H1 (cell line): ENCODE measurements around the gene CACNA1C. TPM values are rescaled to one million over a fixed set of nuclear protein-coding genes. Genes with fewer than 3 reads are reported as not detected.

Experiments used
- CTCF ChIA-PET: fragments of 300-600 bp; sonication (Branson Sonifier 250); formaldehyde crosslinking; loops from one replicate; lab custom pipeline; 2021; ENCODE audit not compliant: partially characterized antibody; lab: Charles Lee
- POLR2A ChIA-PET: fragments of 300-600 bp; sonication (Branson Sonifier 250); formaldehyde crosslinking; loops from one replicate; lab custom pipeline; 2021; ENCODE audit warnings: inconsistent platforms; ENCODE audit not compliant: partially characterized antibody; lab: Charles Lee
- DNase-seq, 2 experiments: peaks; one replicate each; pipeline versions ENCODE4 v3.0.0 to v3.0.0-alpha.2; 2010 to 2022; ENCODE audit warnings: low spot score in 2 of 2, low read depth in 1 of 2, mixed read lengths in 1 of 2
- FAIRE-seq: peaks from 2 replicates; lab custom pipeline; 2011; peaks lifted over from hg19 to GRCh38; lab: Jason Lieb, UNC
- H2AFZ ChIP-seq: 2 replicates; pipeline ENCODE4 v1.8.1; 2012; ENCODE audit warnings: low read length, inconsistent platforms
- H2AK5ac ChIP-seq: 2 replicates; pipeline ENCODE4 v1.6.1; 2013; ENCODE audit warnings: low read depth, low read length
- H2BK120ac ChIP-seq: replicated peaks from 2 replicates; pipeline ENCODE3; 2013; ENCODE audit warnings: low read depth, low read length, inconsistent platforms
- H2BK12ac ChIP-seq: 2 replicates; pipeline ENCODE4 v1.6.1; 2013; ENCODE audit warnings: low read depth, low read length
- H2BK15ac ChIP-seq: 2 replicates; pipeline ENCODE4 v1.6.1; 2013; ENCODE audit warnings: low read length
- H2BK20ac ChIP-seq: 2 replicates; pipeline ENCODE4 v1.6.1; 2013; ENCODE audit warnings: low read length
- H2BK5ac ChIP-seq: 2 replicates; pipeline ENCODE4 v1.6.1; 2013; ENCODE audit warnings: low read depth, low read length
- H3K14ac ChIP-seq: 2 replicates; pipeline ENCODE4 v1.6.1; 2013; ENCODE audit warnings: inconsistent platforms; ENCODE audit not compliant: insufficient read length
- H3K18ac ChIP-seq: 2 replicates; pipeline ENCODE4 v1.6.1; 2013; ENCODE audit warnings: low read length; ENCODE audit errors: extremely low read depth
- H3K23ac ChIP-seq: 2 replicates; pipeline ENCODE4 v1.6.1; 2013; ENCODE audit warnings: inconsistent platforms; ENCODE audit not compliant: insufficient read length
- H3K23me2 ChIP-seq: 2 replicates; pipeline ENCODE4 v1.6.1; 2013; ENCODE audit warnings: low read depth, low read length
- H3K27ac ChIP-seq: 2 replicates; pipeline ENCODE4 v1.6.1; 2011; ENCODE audit warnings: low read depth, low read length, inconsistent platforms
- H3K27me3 ChIP-seq, 4 experiments: replicated peaks in 1 of 4; 1 replicate in 1 of 4; 2 replicates in 3 of 4; pipeline versions ENCODE4 v1.6.1 to v1.8.1; 2011 to 2013; ENCODE audit warnings: low read length in 3 of 4, mild to moderate bottlenecking in 3 of 4, inconsistent platforms in 2 of 4, mixed read lengths in 2 of 4, moderate library complexity in 1 of 4; ENCODE audit not compliant: control insufficient read depth in 3 of 4, insufficient read depth in 3 of 4; ENCODE audit errors: extremely low read depth in 1 of 4
- H3K36me3 ChIP-seq, 4 experiments: 2 replicates each; pipeline versions ENCODE4 v1.6.1 to v1.8.1; 2011 to 2013; ENCODE audit warnings: mild to moderate bottlenecking in 4 of 4, low read length in 3 of 4, moderate library complexity in 2 of 4, control low read depth in 1 of 4, inconsistent platforms in 1 of 4; ENCODE audit not compliant: insufficient read depth in 4 of 4, control insufficient read depth in 2 of 4
- H3K4ac ChIP-seq: replicated peaks from 2 replicates; pipeline ENCODE3; 2013; ENCODE audit warnings: low read length, low read depth, mixed read lengths, inconsistent platforms; ENCODE audit not compliant: insufficient read length
- H3K4me1 ChIP-seq, 4 experiments: replicated peaks in 1 of 4; 1 replicate in 1 of 4; 2 replicates in 3 of 4; pipeline versions ENCODE4 v1.6.1 to v1.8.1; 2011 to 2013; ENCODE audit warnings: low read length in 3 of 4, inconsistent platforms in 2 of 4, mixed read lengths in 1 of 4; ENCODE audit not compliant: insufficient read depth in 4 of 4, control insufficient read depth in 3 of 4
- H3K4me2 ChIP-seq, 2 experiments: 2 replicates each; pipeline versions ENCODE4 v1.6.1 to v1.8.1; 2011 to 2013; ENCODE audit warnings: low read depth in 2 of 2, low read length in 2 of 2, control low read depth in 1 of 2, inconsistent platforms in 1 of 2, mild to moderate bottlenecking in 1 of 2; ENCODE audit not compliant: insufficient read depth in 1 of 2
- H3K4me3 ChIP-seq, 4 experiments: fragments of 200-600, 300-600 bp in 1 of 4; sonication (generic), shearing (Covaris generic), sonication (Bioruptor Twin) in 1 of 4; 2 replicates each; pipeline versions ENCODE4 v1.5.1 to v1.8.1; 2011 to 2016; ENCODE audit warnings: low read length in 4 of 4, low read depth in 3 of 4, control low read depth in 2 of 4, inconsistent platforms in 2 of 4, mild to moderate bottlenecking in 2 of 4, mixed read lengths in 1 of 4, moderate library complexity in 1 of 4; ENCODE audit not compliant: insufficient read depth in 2 of 4; ENCODE audit errors: extremely low read depth in 1 of 4
- H3K56ac ChIP-seq: replicated peaks from 2 replicates; pipeline ENCODE3; 2013; ENCODE audit warnings: low read depth, mild to moderate bottlenecking, mixed read lengths, low read length, inconsistent platforms; ENCODE audit not compliant: insufficient read length
- H3K79me1 ChIP-seq: 2 replicates; pipeline ENCODE4 v1.6.1; 2013; ENCODE audit warnings: low read depth, low read length, control low read depth
- H3K79me2 ChIP-seq, 2 experiments: 2 replicates each; pipeline versions ENCODE4 v1.6.1 to v1.8.1; 2012 to 2013; ENCODE audit warnings: low read length in 2 of 2, mild to moderate bottlenecking in 2 of 2, inconsistent platforms in 1 of 2; ENCODE audit not compliant: insufficient read depth in 2 of 2, control insufficient read depth in 1 of 2
- H3K9ac ChIP-seq, 4 experiments: replicated peaks in 1 of 4; 1 replicate in 1 of 4; 2 replicates in 3 of 4; pipeline versions ENCODE4 v1.6.1 to v1.8.1; 2011 to 2013; ENCODE audit warnings: low read depth in 3 of 4, low read length in 3 of 4, control low read depth in 2 of 4, mild to moderate bottlenecking in 2 of 4, moderate library complexity in 2 of 4, inconsistent platforms in 1 of 4; ENCODE audit errors: extremely low read depth in 1 of 4
- H3K9me3 ChIP-seq, 2 experiments: 2 replicates each; pipeline versions ENCODE4 v1.6.1 to v1.8.1; 2012 to 2013; ENCODE audit warnings: mild to moderate bottlenecking in 2 of 2, moderate library complexity in 2 of 2, control low read depth in 1 of 2, inconsistent platforms in 1 of 2, low read depth in 1 of 2, low read length in 1 of 2, mixed read lengths in 1 of 2; ENCODE audit not compliant: insufficient read depth in 2 of 2
- H4K20me1 ChIP-seq, 2 experiments: replicated peaks in 1 of 2; 2 replicates each; pipeline versions ENCODE3 to v1.8.1; 2011 to 2013; ENCODE audit warnings: inconsistent platforms in 2 of 2, low read length in 2 of 2, mild to moderate bottlenecking in 1 of 2; ENCODE audit not compliant: insufficient read depth in 2 of 2, control insufficient read depth in 1 of 2
- H4K5ac ChIP-seq: 2 replicates; pipeline ENCODE4 v1.6.1; 2013; ENCODE audit warnings: low read length, low read depth, mixed read lengths, inconsistent platforms; ENCODE audit not compliant: insufficient read length
- H4K8ac ChIP-seq: 2 replicates; pipeline ENCODE4 v1.8.0; 2013; ENCODE audit warnings: mild to moderate bottlenecking, moderate library complexity, low read length, inconsistent platforms; ENCODE audit not compliant: insufficient read depth; ENCODE audit errors: extremely low read depth
- H4K91ac ChIP-seq: replicated peaks from 2 replicates; pipeline ENCODE3; 2013; ENCODE audit warnings: low read length, mixed read lengths, inconsistent platforms; ENCODE audit not compliant: insufficient read length
- CBX8 ChIP-seq: fragments of 300-800, 300-1000 bp; sonication (generic); IDR thresholded peaks from 2 replicates; pipeline ENCODE4 v1.7.1; 2016; ENCODE audit warnings: low read depth, low read length, borderline replicate concordance
- JUND ChIP-seq: IDR thresholded peaks from 2 replicates; pipeline ENCODE4 v1.6.1; 2011; ENCODE audit warnings: mild to moderate bottlenecking, improper control_type of control experiment, low read length
- NANOG ChIP-seq: IDR thresholded peaks from 2 replicates; pipeline ENCODE4 v1.6.1; 2011; ENCODE audit warnings: low read length, low read depth, mild to moderate bottlenecking, inconsistent platforms; ENCODE audit not compliant: insufficient read depth, poor library complexity, severe bottlenecking
- NRF1 ChIP-seq: IDR thresholded peaks from 2 replicates; pipeline ENCODE4 v1.6.1; 2011; ENCODE audit warnings: mild to moderate bottlenecking, low read depth, low read length, improper control_type of control experiment
- PHF8 ChIP-seq: fragments of 200-600 bp; sonication (generic); conservative IDR thresholded peaks from 2 replicates; pipeline ENCODE4 v1.7.1; 2012; ENCODE audit warnings: low read depth, mild to moderate bottlenecking, inconsistent platforms, low read length, moderate library complexity
- POLR2AphosphoS5 ChIP-seq: IDR thresholded peaks from 2 replicates; pipeline ENCODE4 v1.6.1; 2011; ENCODE audit warnings: low read depth, low read length
- POU5F1 ChIP-seq: IDR thresholded peaks from 2 replicates; pipeline ENCODE4 v1.6.1; 2011; ENCODE audit warnings: low read depth, mild to moderate bottlenecking, low read length, moderate library complexity
- RAD21 ChIP-seq, 2 experiments: IDR thresholded peaks in 1 of 2; conservative IDR thresholded peaks in 1 of 2; 2 replicates each; pipeline ENCODE4 v1.6.1; 2011; ENCODE audit warnings: low read depth in 2 of 2, low read length in 2 of 2, improper control_type of control experiment in 1 of 2, inconsistent platforms in 1 of 2, mild to moderate bottlenecking in 1 of 2, moderate library complexity in 1 of 2
- SIRT6 ChIP-seq: IDR thresholded peaks from one replicate; pipeline ENCODE4 v1.7.1; 2012; ENCODE audit warnings: low read length, inconsistent platforms
- SUZ12 ChIP-seq: fragments of 200-600 bp; sonication (generic); IDR thresholded peaks from 2 replicates; pipeline ENCODE4 v1.6.1; 2012; ENCODE audit warnings: mild to moderate bottlenecking, inconsistent platforms, low read length, moderate library complexity, mixed read lengths
- TCF12 ChIP-seq: IDR thresholded peaks from 2 replicates; pipeline ENCODE4 v1.6.1; 2011; ENCODE audit warnings: low read depth, mild to moderate bottlenecking, low read length
- WGBS, 2 experiments: shearing (Covaris generic) in 1 of 2; methylation state at CpG; one replicate each; pipeline versions ENCODE4 v1.1.6 to v1.1.7; 2013 to 2015; ENCODE audit warnings: low lambda C conversion rate in 2 of 2, mixed read lengths in 2 of 2, inconsistent platforms in 1 of 2, low coverage in 1 of 2, missing lambda C conversion rate in 1 of 2; ENCODE audit not compliant: insufficient replicate concordance in 2 of 2, insufficient coverage in 1 of 2, insufficient read length in 1 of 2; ENCODE audit errors: extremely low coverage in 1 of 2, missing lambda C conversion rate in 1 of 2; 5-methylcytosine and 5-hydroxymethylcytosine counted together
- polyA plus RNA-seq, 7 experiments: library from polyadenylated mRNA; depleted of rRNA in 3 of 7; stranded (reverse) in 5 of 7; unstranded in 2 of 7; fragments of >200 nt in 5 of 7; fragments of 200-250 nt in 2 of 7; gene quantifications; 1 replicate in 5 of 7; 2 replicates in 1 of 7; 4 replicates in 1 of 7; pipeline versions ENCODE4 v1.2.1 to v1.2.3, GENCODE V29; 2011 to 2013; ENCODE audit warnings: missing spikeins in 2 of 7, mixed read lengths in 2 of 7
- total RNA-seq: library from RNA; stranded (reverse); fragmentation: NEBNext Ultra II Directional; extraction: Animal tissue kit (Norgen Biotek cat#: 25700); gene quantifications from 2 replicates; pipeline ENCODE4 v1.2.1, GENCODE V29; 2021

CACNA1C gene
- total and polyA plus RNA-seq, 2 of the 8 experiments (the other 6 are each of a cell fraction or from before 2014, with no cell fraction given): 1.3 TPM

- no peak overlapping the region for H4K8ac ChIP-seq
- TF ChIP-seq CBX8 (no peak), PHF8 (no peak), POLR2AphosphoS5 (no peak), SUZ12 (no peak), NANOG (no peak), RAD21 (IDR thresholded peaks at IDR 0.05 in 1 of 2, conservative IDR thresholded peaks at IDR 0.05 in 1 of 2; ENCODE audit: low read depth in 2 of 2, low read length in 2 of 2) (no peak), POU5F1 (no peak), TCF12 (no peak), NRF1 (no peak), SIRT6 (no peak), JUND (no peak)
- no peak overlapping the region for H2AK5ac ChIP-seq
- H4K91ac ChIP-seq: no peak overlapping the region
- H4K20me1 ChIP-seq: no peaks in the 10 kb centered on the region
- H3K4me2 ChIP-seq: no peak overlapping the region
- no peak overlapping the region for H2BK5ac ChIP-seq
- no peaks in the 10 kb centered on the region for H3K23me2 ChIP-seq
- no peak for DNase-seq
- no peak overlapping the region for H2BK120ac ChIP-seq
- H3K27me3 ChIP-seq: no peaks in the 10 kb centered on the region
- no peak overlapping the region for H3K9ac ChIP-seq
- no peak overlapping the region for H2BK15ac ChIP-seq
- no peak overlapping the region for H2BK20ac ChIP-seq
- no peaks in the 10 kb centered on the region for H3K36me3 ChIP-seq
- WGBS, 2 experiments: 76% methylated on average over 9 of the region's 9 CpGs; no CpG with 5 or more reads in 1 of the 2 experiments
- H3K4me1 ChIP-seq: no peaks in the 10 kb centered on the region
- H2BK12ac ChIP-seq: no peak overlapping the region
- ChIA-PET POLR2A (interaction anchor here (0.6 kb wide), 1 partner anchor 153 kb away, joined by 3 read pairs; no protein-coding TSS in a partner anchor), CTCF (interaction anchor here (0.9 to 4.4 kb wide), 3 partner anchors 8 to 115 kb away, joined by 3 to 28 read pairs (median 3); no protein-coding TSS in a partner anchor)
- no peak overlapping the region for H4K5ac ChIP-seq
- FAIRE-seq: no peak
- no peak overlapping the region for H3K14ac ChIP-seq
- no peak overlapping the region for H3K56ac ChIP-seq
- no peak overlapping the region for H3K18ac ChIP-seq
- H3K4ac ChIP-seq: no peak overlapping the region
- no peaks in the 10 kb centered on the region for H3K79me2 ChIP-seq
- H3K23ac ChIP-seq: no peak overlapping the region
- no peaks in the 10 kb centered on the region for H3K9me3 ChIP-seq
- no peak overlapping the region for H2AFZ ChIP-seq
- H3K27ac ChIP-seq: no peak overlapping the region
- no peak overlapping the region for H3K4me3 ChIP-seq
- H3K79me1 ChIP-seq: no peaks in the 10 kb centered on the region; the same call in 1 of the 2 replicates
These were observed 352.3 kb downstream of the CACNA1C start for GRCh38 chr12:2405039-2405438.
